ENCODE data around the gene ACP7.

The ACP7 gene

DNA sequence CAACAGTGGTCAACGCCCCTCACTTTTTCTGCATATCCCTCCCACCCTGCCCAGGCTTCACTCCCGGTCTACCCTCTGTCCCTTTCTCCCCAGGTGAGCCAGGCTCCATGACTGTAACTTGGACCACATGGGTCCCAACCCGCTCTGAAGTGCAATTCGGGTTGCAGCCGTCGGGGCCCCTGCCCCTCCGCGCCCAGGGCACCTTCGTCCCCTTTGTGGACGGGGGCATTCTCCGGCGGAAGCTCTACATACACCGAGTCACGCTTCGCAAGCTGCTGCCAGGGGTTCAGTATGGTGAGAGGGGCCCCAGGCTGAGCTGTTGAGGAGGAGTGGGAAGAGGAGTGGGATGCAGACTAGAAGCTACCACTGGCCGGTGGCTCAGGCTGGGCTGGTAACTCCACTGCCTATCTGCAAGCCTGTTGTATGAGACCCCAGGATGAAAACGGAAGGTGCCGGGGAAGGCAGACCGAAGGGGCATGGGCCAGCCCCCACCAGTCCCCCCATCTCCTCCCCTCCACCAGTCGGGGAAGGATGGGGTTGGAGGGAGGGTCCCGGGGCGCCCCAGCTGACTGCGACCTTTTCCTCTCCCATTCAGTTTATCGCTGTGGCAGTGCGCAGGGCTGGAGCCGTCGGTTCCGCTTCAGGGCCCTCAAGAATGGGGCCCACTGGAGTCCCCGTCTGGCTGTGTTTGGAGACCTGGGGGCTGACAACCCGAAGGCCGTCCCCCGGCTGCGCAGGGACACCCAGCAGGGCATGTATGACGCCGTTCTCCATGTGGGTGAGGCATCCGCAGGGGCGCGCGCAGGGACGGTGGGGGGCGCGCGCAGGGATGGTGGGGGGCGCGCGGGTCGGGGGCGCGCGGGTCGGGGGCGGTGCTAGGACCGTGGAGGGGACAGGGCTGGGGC lies 14.4 kb downstream of the ACP7 start:
- H3K4me1 ChIP-seq (ENCODE audit: control insufficient read depth, insufficient read depth, low read length): no peaks in the 10 kb centered on the region
- H3K9ac ChIP-seq (ENCODE audit: low read length): no peak overlapping the region
- H3K9me3 ChIP-seq (ENCODE audit: control insufficient read depth, low read length): no peaks in the 10 kb centered on the region
- peaks cover 22% of the 10 kb centered on the region for H3K27me3 ChIP-seq (ENCODE audit: control insufficient read depth, insufficient read depth, low read length)
- H3K4me3 ChIP-seq (ENCODE audit: low read length): no peak overlapping the region
- no peaks in the 10 kb centered on the region for H3K36me3 ChIP-seq (ENCODE audit: control insufficient read depth, insufficient read depth, low read length)

DNA sequence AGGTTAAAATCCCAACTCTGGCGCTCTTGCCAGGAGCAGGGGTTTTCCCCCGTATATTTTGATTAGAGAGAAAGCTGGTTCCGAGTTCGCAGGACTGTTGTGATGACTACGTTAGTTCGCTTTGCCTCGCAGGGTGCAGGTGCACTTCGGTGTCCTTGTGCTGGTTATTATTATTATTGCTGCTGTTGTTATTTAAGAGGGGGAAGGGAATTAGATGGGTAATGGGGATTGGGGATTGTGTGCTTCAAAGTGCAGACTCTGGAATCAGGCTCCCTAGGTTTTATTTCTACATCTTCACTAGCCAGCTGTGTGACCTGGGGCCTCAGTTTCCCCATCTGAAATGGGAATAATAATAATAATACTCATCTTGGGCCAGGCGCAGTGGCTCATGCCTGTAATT lies 15.2 kb downstream of the ACP7 start:
- Histone ChIP-seq H3K9me3 (ENCODE audit: control insufficient read depth, low read length) (no peaks in the 10 kb centered on the region), H3K36me3 (ENCODE audit: control insufficient read depth, insufficient read depth, low read length) (no peaks in the 10 kb centered on the region), H3K4me1 (ENCODE audit: control insufficient read depth, insufficient read depth, low read length) (no peaks in the 10 kb centered on the region), H3K9ac (ENCODE audit: low read length) (no peak overlapping the region), H3K27me3 (ENCODE audit: control insufficient read depth, insufficient read depth, low read length) (peaks cover 22% of the 10 kb centered on the region), H3K4me3 (ENCODE audit: low read length) (no peak overlapping the region)

DNA sequence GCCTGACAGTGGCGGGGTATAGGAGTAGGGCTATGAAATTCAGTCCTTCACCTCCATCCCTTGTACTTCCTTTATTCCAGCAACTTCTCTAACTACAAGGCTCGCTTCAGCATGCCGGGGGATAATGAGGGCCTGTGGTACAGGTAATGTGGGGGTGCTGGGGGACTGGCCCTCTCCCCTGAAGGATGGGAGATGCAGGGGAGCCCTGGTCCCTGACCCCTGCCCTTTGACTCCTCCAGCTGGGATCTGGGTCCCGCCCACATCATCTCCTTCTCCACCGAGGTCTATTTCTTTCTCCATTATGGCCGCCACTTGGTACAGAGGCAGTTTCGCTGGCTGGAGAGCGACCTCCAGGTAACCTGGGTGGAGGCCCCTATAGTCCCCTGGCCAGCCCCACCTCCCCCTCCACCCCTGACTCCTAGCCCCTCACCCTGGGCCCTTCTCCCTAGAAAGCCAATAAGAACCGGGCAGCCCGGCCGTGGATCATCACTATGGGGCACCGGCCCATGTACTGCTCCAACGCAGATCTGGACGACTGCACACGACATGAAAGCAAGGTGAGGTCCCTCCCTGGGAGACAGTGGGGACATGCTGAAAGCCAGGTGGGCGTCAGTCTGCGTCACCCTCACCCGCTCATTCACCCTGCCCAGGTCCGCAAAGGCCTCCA lies 16.5 kb downstream of the ACP7 start:
- no peaks in the 10 kb centered on the region for H3K4me1 ChIP-seq (ENCODE audit: control insufficient read depth, insufficient read depth, low read length)
- no peak overlapping the region for H3K4me3 ChIP-seq (ENCODE audit: low read length)
- H3K27me3 ChIP-seq (ENCODE audit: control insufficient read depth, insufficient read depth, low read length): peaks cover 22% of the 10 kb centered on the region
- H3K36me3 ChIP-seq (ENCODE audit: control insufficient read depth, insufficient read depth, low read length): no peaks in the 10 kb centered on the region
- H3K9me3 ChIP-seq (ENCODE audit: control insufficient read depth, low read length): no peaks in the 10 kb centered on the region
- H3K9ac ChIP-seq (ENCODE audit: low read length): no peak overlapping the region

DNA sequence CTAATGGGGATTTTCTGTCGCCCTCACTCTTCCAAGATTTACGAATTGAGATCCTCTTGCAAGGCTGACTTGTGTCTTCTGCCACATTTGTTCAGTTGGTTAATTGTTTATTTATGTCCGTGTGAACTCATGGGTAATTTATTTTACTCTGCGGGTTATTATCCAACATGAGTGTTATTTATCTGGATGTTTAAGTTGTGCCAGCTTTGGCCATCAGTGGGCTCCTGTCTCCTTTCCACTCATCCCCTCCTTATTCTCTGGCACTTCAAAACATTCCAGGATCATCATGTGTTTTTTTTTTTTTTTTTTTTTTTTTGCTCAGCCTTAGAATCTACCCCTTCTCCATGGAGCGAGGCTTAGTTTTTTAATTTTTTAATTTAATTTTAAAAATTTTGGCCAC lies 19.0 kb downstream of the ACP7 start:
- Histone ChIP-seq H3K9me3 (ENCODE audit: control insufficient read depth, low read length) (no peaks in the 10 kb centered on the region), H3K36me3 (ENCODE audit: control insufficient read depth, insufficient read depth, low read length) (no peaks in the 10 kb centered on the region), H3K4me1 (ENCODE audit: control insufficient read depth, insufficient read depth, low read length) (no peaks in the 10 kb centered on the region), H3K27me3 (ENCODE audit: control insufficient read depth, insufficient read depth, low read length) (peaks cover 12% of the 10 kb centered on the region), H3K9ac (ENCODE audit: low read length) (no peak overlapping the region), H3K4me3 (ENCODE audit: low read length) (no peak overlapping the region)

DNA sequence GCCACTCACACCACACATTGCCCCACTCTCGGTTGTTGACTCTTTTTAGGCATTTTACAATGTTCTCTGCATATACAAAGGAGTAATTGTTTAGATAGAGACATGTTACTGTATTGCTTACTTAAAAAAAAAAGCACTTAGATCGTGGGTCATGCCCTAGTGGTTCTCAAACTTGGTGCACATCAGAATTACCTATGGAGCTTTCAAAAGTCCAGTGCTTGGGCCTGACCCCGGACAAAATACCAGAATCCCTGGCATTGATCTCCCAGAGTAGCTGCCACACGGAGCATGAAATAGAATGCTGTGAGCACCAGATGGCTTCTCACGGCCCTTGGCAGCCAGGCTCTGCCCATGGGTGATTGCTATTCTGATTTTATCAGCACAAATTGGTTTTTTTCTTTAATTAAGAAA lies 20.0 kb downstream of the ACP7 start:
- no peaks in the 10 kb centered on the region for H3K9me3 ChIP-seq (ENCODE audit: control insufficient read depth, low read length)
- no peak overlapping the region for H3K9ac ChIP-seq (ENCODE audit: low read length)
- H3K27me3 ChIP-seq (ENCODE audit: control insufficient read depth, insufficient read depth, low read length): peaks cover 2% of the 10 kb centered on the region
- H3K36me3 ChIP-seq (ENCODE audit: control insufficient read depth, insufficient read depth, low read length): no peaks in the 10 kb centered on the region
- H3K4me1 ChIP-seq (ENCODE audit: control insufficient read depth, insufficient read depth, low read length): no peaks in the 10 kb centered on the region
- no peak overlapping the region for H3K4me3 ChIP-seq (ENCODE audit: low read length)

DNA sequence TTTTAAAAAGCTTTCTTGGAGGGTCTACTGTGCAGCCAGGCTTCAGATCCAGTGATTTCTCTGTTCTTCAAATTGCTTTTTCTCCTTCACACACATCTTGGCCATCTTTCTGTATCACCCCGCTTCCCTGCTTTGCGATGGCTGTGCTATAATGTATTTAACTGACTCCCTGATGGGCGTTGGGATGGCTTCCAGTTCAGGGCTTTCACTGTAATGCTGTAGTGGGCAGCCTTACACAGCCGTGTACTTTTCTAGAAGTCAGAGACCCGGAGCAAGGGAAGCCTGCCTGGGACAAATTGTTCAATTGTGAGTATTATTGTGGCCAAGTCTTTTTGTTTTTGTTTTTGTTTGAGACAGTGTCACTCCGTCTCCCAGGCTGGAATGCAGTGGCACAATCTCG lies 22.0 kb downstream of the ACP7 start:
- H3K4me1 ChIP-seq (ENCODE audit: control insufficient read depth, insufficient read depth, low read length): no peaks in the 10 kb centered on the region
- H3K9me3 ChIP-seq (ENCODE audit: control insufficient read depth, low read length): no peaks in the 10 kb centered on the region
- no peaks in the 10 kb centered on the region for H3K27me3 ChIP-seq (ENCODE audit: control insufficient read depth, insufficient read depth, low read length)
- no peaks in the 10 kb centered on the region for H3K36me3 ChIP-seq (ENCODE audit: control insufficient read depth, insufficient read depth, low read length)
- H3K4me3 ChIP-seq (ENCODE audit: low read length): no peak overlapping the region
- no peak overlapping the region for H3K9ac ChIP-seq (ENCODE audit: low read length)

DNA sequence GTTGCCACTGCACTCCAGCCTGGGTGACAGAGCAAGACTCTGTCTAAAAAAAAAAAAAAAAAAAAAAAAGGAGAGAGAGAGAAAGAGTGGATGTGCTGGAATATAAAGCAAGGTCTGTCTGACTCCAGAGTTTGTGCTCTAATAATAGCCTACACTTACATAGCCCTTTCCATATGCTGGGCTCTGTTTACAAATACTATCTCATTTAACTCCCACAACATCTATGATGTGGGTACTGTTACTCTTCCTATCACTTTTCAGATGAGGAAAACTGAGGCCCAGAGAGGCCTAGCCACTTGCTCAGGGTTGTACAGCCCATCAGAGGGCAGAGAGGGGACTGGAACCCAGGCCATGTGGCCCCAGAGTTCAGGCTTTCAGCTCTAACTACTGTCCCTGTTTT lies 25.5 kb downstream of the ACP7 start:
- H3K9ac ChIP-seq (ENCODE audit: low read length): no peak overlapping the region
- no peaks in the 10 kb centered on the region for H3K36me3 ChIP-seq (ENCODE audit: control insufficient read depth, insufficient read depth, low read length)
- H3K9me3 ChIP-seq (ENCODE audit: control insufficient read depth, low read length): no peaks in the 10 kb centered on the region
- H3K27me3 ChIP-seq (ENCODE audit: control insufficient read depth, insufficient read depth, low read length): no peaks in the 10 kb centered on the region
- H3K4me3 ChIP-seq (ENCODE audit: low read length): no peak overlapping the region
- H3K4me1 ChIP-seq (ENCODE audit: control insufficient read depth, insufficient read depth, low read length): peaks cover 5% of the 10 kb centered on the region

DNA sequence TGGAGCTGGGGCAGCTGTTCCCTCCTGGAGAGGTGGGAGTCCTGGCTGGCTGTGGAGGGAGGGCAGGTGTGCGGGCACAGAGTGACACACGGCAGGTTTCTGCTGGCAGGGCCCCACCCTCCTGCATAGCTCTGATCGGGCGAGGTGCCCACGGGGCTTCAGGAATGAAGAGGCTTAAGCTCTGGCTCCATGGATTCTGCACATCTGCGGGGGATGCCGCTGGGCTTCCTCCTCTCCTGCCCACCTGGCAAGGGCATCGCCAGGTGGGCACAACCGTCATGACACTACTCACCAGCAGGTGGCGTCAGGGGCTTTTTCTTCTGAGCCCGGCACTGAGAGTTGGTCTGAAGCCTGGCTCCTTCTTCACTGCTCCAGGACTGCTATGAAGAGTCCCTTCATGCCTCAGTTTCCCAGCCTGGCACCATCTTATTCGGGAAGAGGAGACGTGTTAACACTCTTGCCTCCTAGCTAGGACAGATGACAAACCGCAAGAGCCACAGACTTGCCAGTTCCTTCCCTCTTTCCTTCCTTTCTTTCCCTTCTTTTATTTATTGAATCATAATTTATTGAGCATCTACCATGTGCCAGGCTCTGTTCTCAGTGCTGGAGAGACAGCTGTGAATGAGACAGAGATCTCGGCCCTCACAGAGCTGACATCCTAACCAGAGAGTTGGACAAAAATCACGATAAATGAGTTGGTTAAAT lies 26.2 kb downstream of the ACP7 start:
- Histone ChIP-seq H3K9me3 (ENCODE audit: control insufficient read depth, low read length) (no peaks in the 10 kb centered on the region), H3K36me3 (ENCODE audit: control insufficient read depth, insufficient read depth, low read length) (no peaks in the 10 kb centered on the region), H3K9ac (ENCODE audit: low read length) (no peak overlapping the region), H3K4me1 (ENCODE audit: control insufficient read depth, insufficient read depth, low read length) (peaks cover 5% of the 10 kb centered on the region), H3K27me3 (ENCODE audit: control insufficient read depth, insufficient read depth, low read length) (no peaks in the 10 kb centered on the region), H3K4me3 (ENCODE audit: low read length) (no peak overlapping the region)

DNA sequence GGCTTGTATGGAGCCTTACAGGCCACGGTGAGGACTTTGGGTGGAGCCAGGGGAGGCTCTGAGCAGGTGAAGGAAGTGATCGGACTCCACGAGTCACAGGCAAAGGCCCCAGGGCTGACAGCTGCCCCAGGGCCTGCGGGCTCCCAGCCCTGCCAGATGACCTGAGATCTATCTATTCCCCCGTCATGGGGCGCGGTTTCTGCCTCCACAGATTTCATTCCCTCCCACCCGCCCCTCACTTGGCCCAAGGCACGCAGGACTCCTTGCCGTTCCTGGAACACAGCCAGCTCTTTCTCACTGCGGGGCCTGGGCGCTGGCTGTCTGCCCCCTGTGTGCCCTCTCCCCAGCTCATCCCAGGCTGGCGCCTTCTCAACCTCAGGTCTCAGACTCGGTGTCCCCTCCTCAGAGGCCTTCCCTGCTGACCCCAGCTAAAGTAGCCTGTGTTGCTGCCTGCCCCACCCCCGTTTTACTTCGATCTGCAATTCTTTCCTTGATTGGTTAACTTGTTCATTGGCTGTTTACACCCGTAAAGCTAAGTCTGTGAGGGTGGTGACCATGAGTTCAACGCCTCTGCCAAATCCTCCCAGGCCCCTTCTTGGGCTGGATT lies 27.5 kb downstream of the ACP7 start:
- H3K9me3 ChIP-seq (ENCODE audit: control insufficient read depth, low read length): no peaks in the 10 kb centered on the region
- peaks cover 5% of the 10 kb centered on the region for H3K4me1 ChIP-seq (ENCODE audit: control insufficient read depth, insufficient read depth, low read length)
- H3K9ac ChIP-seq (ENCODE audit: low read length): no peak overlapping the region
- no peaks in the 10 kb centered on the region for H3K36me3 ChIP-seq (ENCODE audit: control insufficient read depth, insufficient read depth, low read length)
- no peaks in the 10 kb centered on the region for H3K27me3 ChIP-seq (ENCODE audit: control insufficient read depth, insufficient read depth, low read length)
- no peak overlapping the region for H3K4me3 ChIP-seq (ENCODE audit: low read length)

DNA sequence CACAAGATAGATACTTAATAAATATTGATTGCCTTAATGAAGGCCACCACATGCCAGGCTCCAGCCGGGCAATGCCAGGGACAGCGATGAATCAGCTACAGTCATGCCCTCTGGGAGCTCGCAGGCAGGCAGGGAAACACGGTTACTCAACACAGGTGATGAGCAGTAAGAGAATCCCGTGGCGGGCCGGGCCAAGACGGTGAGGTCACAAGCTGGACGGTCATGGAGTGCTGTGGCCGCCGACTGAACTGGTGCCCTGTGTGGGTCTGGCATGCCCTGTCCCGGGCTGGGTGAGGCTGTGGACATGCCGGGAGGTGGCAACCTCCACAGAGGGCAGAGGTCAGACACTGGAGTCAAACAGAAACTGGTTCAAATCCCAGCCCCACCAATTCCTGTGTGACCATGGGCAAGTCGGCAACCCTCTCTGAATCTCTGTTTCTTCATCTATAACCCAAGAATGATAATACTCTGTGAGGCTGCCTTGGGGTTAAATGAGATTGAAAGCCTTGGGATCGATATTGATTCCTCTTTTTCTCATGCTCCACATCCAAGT lies 28.2 kb downstream of the ACP7 start:
- H3K9me3 ChIP-seq (ENCODE audit: control insufficient read depth, low read length): no peaks in the 10 kb centered on the region
- H3K36me3 ChIP-seq (ENCODE audit: control insufficient read depth, insufficient read depth, low read length): no peaks in the 10 kb centered on the region
- no peaks in the 10 kb centered on the region for H3K27me3 ChIP-seq (ENCODE audit: control insufficient read depth, insufficient read depth, low read length)
- no peak overlapping the region for H3K4me3 ChIP-seq (ENCODE audit: low read length)
- peaks cover 5% of the 10 kb centered on the region for H3K4me1 ChIP-seq (ENCODE audit: control insufficient read depth, insufficient read depth, low read length)
- H3K9ac ChIP-seq (ENCODE audit: low read length): no peak overlapping the region

DNA sequence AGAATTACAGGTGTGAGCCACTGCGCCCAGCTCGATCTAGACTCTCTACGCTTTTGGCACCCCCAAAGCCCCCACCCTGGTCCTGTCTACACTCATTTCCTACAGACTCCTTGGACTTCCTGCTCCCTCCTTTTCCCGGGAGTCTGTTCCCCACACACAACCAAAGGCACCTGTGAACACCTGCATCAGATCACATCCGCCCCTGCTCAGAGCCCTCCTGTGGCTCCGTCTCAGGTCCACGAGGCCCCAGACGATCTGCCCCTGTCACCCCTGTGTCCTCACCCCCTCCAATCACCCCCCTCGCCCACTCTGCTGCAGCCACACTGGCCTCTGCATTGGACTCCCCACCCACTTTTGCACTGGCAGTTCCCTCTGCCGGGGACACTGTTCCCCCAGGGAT lies 29.0 kb downstream of the ACP7 start:
- no peaks in the 10 kb centered on the region for H3K9me3 ChIP-seq (ENCODE audit: control insufficient read depth, low read length)
- no peaks in the 10 kb centered on the region for H3K36me3 ChIP-seq (ENCODE audit: control insufficient read depth, insufficient read depth, low read length)
- H3K27me3 ChIP-seq (ENCODE audit: control insufficient read depth, insufficient read depth, low read length): no peaks in the 10 kb centered on the region
- H3K4me1 ChIP-seq (ENCODE audit: control insufficient read depth, insufficient read depth, low read length): peaks cover 5% of the 10 kb centered on the region
- H3K9ac ChIP-seq (ENCODE audit: low read length): no peak overlapping the region
- no peak overlapping the region for H3K4me3 ChIP-seq (ENCODE audit: low read length)

All from mucosa of stomach (tissue), 1 donor.